Smooth muscle cell (in vitro differentiated cells): ENCODE results near the gene ZNF775. TPM values are rescaled to one million over a fixed set of nuclear protein-coding genes. Genes with fewer than 3 reads are reported as not detected.

Experiments
- DNase-seq: peaks from one replicate; lab custom pipeline; 2025; ENCODE audit not compliant: unreplicated experiment; lab: John Stamatoyannopoulos, UW
- H2AFZ ChIP-seq: fragments of 200-600 bp; sonication (generic); 2 replicates; pipeline ENCODE4 v1.6.0; 2016; ENCODE audit warnings: antibody characterized with exemption, low read depth, mild to moderate bottlenecking
- H3F3A ChIP-seq: fragments of 200-600 bp; sonication (generic); 2 replicates; pipeline ENCODE4 v1.6.0; 2017; ENCODE audit warnings: antibody characterized with exemption, low read depth
- H3K27ac ChIP-seq: fragments of 200-600 bp; sonication (generic); 2 replicates; pipeline ENCODE4 v1.5.1; 2016; ENCODE audit warnings: low read depth, mild to moderate bottlenecking
- H3K27me3 ChIP-seq: fragments of 200-600 bp; sonication (generic); 2 replicates; pipeline ENCODE4 v1.6.1; 2016; ENCODE audit warnings: low read depth, mild to moderate bottlenecking
- H3K36me3 ChIP-seq: fragments of 200-600 bp; sonication (generic); 2 replicates; pipeline ENCODE4 v1.5.1; 2016; ENCODE audit warnings: low read depth
- H3K4me1 ChIP-seq: fragments of 200-600 bp; sonication (generic); 2 replicates; pipeline ENCODE4 v1.5.1; 2016; ENCODE audit warnings: low read depth
- H3K4me2 ChIP-seq: fragments of 200-600 bp; sonication (generic); 2 replicates; pipeline ENCODE4 v1.6.0; 2016; ENCODE audit warnings: mild to moderate bottlenecking
- H3K4me3 ChIP-seq: fragments of 200-600 bp; sonication (generic); 2 replicates; pipeline ENCODE4 v1.5.1; 2016; ENCODE audit warnings: mild to moderate bottlenecking
- H3K79me2 ChIP-seq: fragments of 200-600 bp; sonication (generic); 2 replicates; pipeline ENCODE4 v1.6.0; 2016; ENCODE audit warnings: low read depth, mild to moderate bottlenecking
- H3K9ac ChIP-seq: fragments of 200-600 bp; sonication (generic); 2 replicates; pipeline ENCODE4 v1.6.0; 2016; ENCODE audit warnings: low read depth
- H3K9me3 ChIP-seq: fragments of 200-600 bp; sonication (generic); replicated peaks from 2 replicates; pipeline ENCODE4 v1.5.1; 2016; ENCODE audit warnings: low read depth
- H4K20me1 ChIP-seq: fragments of 200-600 bp; sonication (generic); 2 replicates; pipeline ENCODE4 v1.6.0; 2016; ENCODE audit warnings: low read depth
- CTCF ChIP-seq: fragments of 200-600 bp; sonication (generic); IDR thresholded peaks from 2 replicates; pipeline ENCODE4 v1.5.1; 2017; ENCODE audit warnings: borderline replicate concordance, mild to moderate bottlenecking, antibody characterized with exemption; ENCODE audit not compliant: insufficient read depth, poor library complexity, severe bottlenecking
- WGBS: methylation state at CpG from one replicate; pipeline ENCODE4 v1.1.7; 2016; ENCODE audit warnings: low lambda C conversion rate; 5-methylcytosine and 5-hydroxymethylcytosine counted together
- polyA plus RNA-seq: library from polyadenylated mRNA; unstranded; fragments of >200 nt; fragmentation: Nextera tagmentation; extraction: Ambion mirVana; gene quantifications from 2 replicates; pipeline ENCODE4 v1.2.1, GENCODE V29; 2016
- total RNA-seq: library from RNA; depleted of rRNA; stranded (reverse); fragments of >200 nt; gene quantifications from 2 replicates; pipeline ENCODE4 v1.2.3, GENCODE V29; 2014

ZNF775 gene
- total and polyA plus RNA-seq, 2 experiments from 2014 or later = 5.9 to 23.8 TPM

- no peak for DNase-seq
- WGBS = 90% methylated on average over 6 of the region's 6 CpGs
- Histone ChIP-seq H3K9ac (no peak overlapping the region), H3K4me2 (no peak overlapping the region), H3K36me3 (no peaks in the 10 kb centered on the region), H2AFZ (no peak overlapping the region), H3K4me1 (peaks cover 19% of the 10 kb centered on the region), H3K27me3 (peaks cover 25% of the 10 kb centered on the region), H3K79me2 (no peaks in the 10 kb centered on the region), H3K4me3 (no peak overlapping the region), H3F3A (no peaks in the 10 kb centered on the region), H4K20me1 (no peaks in the 10 kb centered on the region), H3K27ac (no peak overlapping the region), H3K9me3 (no peaks in the 10 kb centered on the region)
- no peak for TF ChIP-seq CTCF
Measured at GRCh38 chr7:150337659-150338081, 41.5 kb upstream of the ZNF775 start.

GRCh38 chr7:150338166-150338829 lies 40.8 kb upstream of the ZNF775 start:
- Histone ChIP-seq H3K4me2 (no peak overlapping the region), H3K9ac (no peak overlapping the region)
- DNase-seq = no peak

GRCh38 chr7:150339409-150339809 lies 39.7 kb upstream of the ZNF775 start:
- Histone ChIP-seq H3K27ac (no peak overlapping the region), H3K4me1 (peaks cover 19% of the 10 kb centered on the region), H3K79me2 (no peaks in the 10 kb centered on the region), H3K4me3 (no peak overlapping the region), H3K36me3 (no peaks in the 10 kb centered on the region), H4K20me1 (no peaks in the 10 kb centered on the region), H2AFZ (no peak overlapping the region), H3K9ac (no peak overlapping the region), H3K9me3 (no peaks in the 10 kb centered on the region), H3F3A (no peaks in the 10 kb centered on the region), H3K4me2 (no peak overlapping the region), H3K27me3 (peaks cover 29% of the 10 kb centered on the region)
- 70% methylated on average over 9 of the region's 9 CpGs for WGBS
- TF ChIP-seq CTCF = no peak
- DNase-seq = no peak

More at GRCh38 chr7:150338166-150338829, 40.8 kb upstream of the ZNF775 start:
- no peaks in the 10 kb centered on the region for H4K20me1 ChIP-seq
- no peaks in the 10 kb centered on the region for H3K79me2 ChIP-seq
- H3F3A ChIP-seq = no peaks in the 10 kb centered on the region
- H3K4me1 ChIP-seq = peaks cover 19% of the 10 kb centered on the region
- peaks cover 29% of the 10 kb centered on the region for H3K27me3 ChIP-seq
- H3K36me3 ChIP-seq = no peaks in the 10 kb centered on the region
- no peak overlapping the region for H3K4me3 ChIP-seq
- H2AFZ ChIP-seq = no peak overlapping the region
- no peak overlapping the region for H3K27ac ChIP-seq
- H3K9me3 ChIP-seq = no peaks in the 10 kb centered on the region
- TF ChIP-seq CTCF = no peak
- 88% methylated on average over 11 of the region's 11 CpGs for WGBS
